K562 (cell line): Measurements from ENCODE around the gene TBATA. TPM values are rescaled to one million over a fixed set of nuclear protein-coding genes. Genes with fewer than 3 reads are reported as not detected.

ENCODE experiments used
- ATAC-seq: fragments of 200-7000 bp; cut with Tn5 transposase; 3 replicates; pipeline ENCODE4 v1.9.1; 2020; ENCODE audit warnings: moderate library complexity
- BruUV-seq: library from RNA; stranded (reverse); fragments of 400-500 nt; replicated peaks from 2 replicates; lab custom pipeline; 2021; lab: Mats Ljungman, UMichigan
- CTCF ChIA-PET: fragments of 300-600 bp; formaldehyde crosslinking; extraction: SDS; loops from one replicate; lab custom pipeline; 2021; ENCODE audit warnings: low intra/inter-chr PET ratio; lab: Yijun Ruan, JAX
- POLR2A ChIA-PET: fragments of 300-600, 350-650 bp; sonication (Branson Sonifier 250); formaldehyde crosslinking; extraction: SDS; loops from one replicate; lab custom pipeline; 2021; ENCODE audit warnings: antibody characterized with exemption, inconsistent platforms; lab: Yijun Ruan, JAX
- DNase-seq, 4 experiments: peaks; one replicate each; pipeline versions ENCODE4 v3.0.0 to v3.0.0-alpha.2; 2011 to 2018; ENCODE audit warnings: low spot score in 3 of 4, mixed read lengths in 3 of 4; ENCODE audit errors: extremely low read depth in 1 of 4
- FAIRE-seq: peaks from 2 replicates; lab custom pipeline; 2011; peaks lifted over from hg19 to GRCh38; lab: Jason Lieb, UNC
- H2AFZ ChIP-seq: 2 replicates; pipeline ENCODE4 v1.6.0; 2011; ENCODE audit warnings: low read depth, low read length, control low read depth, inconsistent platforms
- H3K27ac ChIP-seq: fragments of 200-600 bp; 3 replicates; pipeline ENCODE4 v1.8.0; 2011; ENCODE audit warnings: low read depth, mild to moderate bottlenecking, control low read depth, inconsistent platforms, low read length, moderate library complexity, mixed read lengths; ENCODE audit errors: extremely low read depth
- H3K27me3 ChIP-seq, 2 experiments: fragments of 300-600 bp in 1 of 2; 2 replicates in 1 of 2; 3 replicates in 1 of 2; pipeline versions ENCODE4 v1.6.0 to v1.8.0; 2011; ENCODE audit warnings: inconsistent platforms in 2 of 2, low read length in 2 of 2, mild to moderate bottlenecking in 1 of 2, mixed read lengths in 1 of 2, moderate library complexity in 1 of 2; ENCODE audit not compliant: control insufficient read depth in 2 of 2, insufficient read depth in 2 of 2
- H3K36me3 ChIP-seq: fragments of 300-600 bp; 3 replicates; pipeline ENCODE4 v1.8.0; 2011; ENCODE audit warnings: mild to moderate bottlenecking, low read length, inconsistent platforms; ENCODE audit not compliant: control insufficient read depth, insufficient read depth
- H3K4me1 ChIP-seq, 2 experiments: fragments of 200-600 bp in 1 of 2; replicated peaks in 1 of 2; 2 replicates in 1 of 2; 3 replicates in 1 of 2; pipeline versions ENCODE4 v1.5.1 to v1.8.0; 2011; ENCODE audit warnings: inconsistent platforms in 2 of 2, low read length in 2 of 2, mild to moderate bottlenecking in 1 of 2, mixed read lengths in 1 of 2, moderate library complexity in 1 of 2; ENCODE audit not compliant: control insufficient read depth in 2 of 2, insufficient read depth in 2 of 2
- H3K4me2 ChIP-seq: 2 replicates; pipeline ENCODE4 v1.6.1; 2011; ENCODE audit warnings: low read length, control low read depth, inconsistent platforms, mixed read lengths; ENCODE audit not compliant: insufficient read depth
- H3K4me3 ChIP-seq: fragments of 200-600 bp; sonication (generic), shearing (Covaris generic); 2 replicates; pipeline ENCODE4 v1.5.1; 2016; ENCODE audit warnings: control low read depth, inconsistent platforms
- H3K79me2 ChIP-seq: fragments of 200-600 bp; 3 replicates; pipeline ENCODE4 v1.8.0; 2011; ENCODE audit warnings: low read length, inconsistent platforms; ENCODE audit not compliant: control insufficient read depth, insufficient read depth
- H3K9ac ChIP-seq, 2 experiments: 2 replicates each; pipeline versions ENCODE4 v1.6.0 to v1.6.1; 2011; ENCODE audit warnings: low read depth in 2 of 2, low read length in 2 of 2, control low read depth in 1 of 2, inconsistent platforms in 1 of 2, mild to moderate bottlenecking in 1 of 2, mixed read lengths in 1 of 2; ENCODE audit not compliant: insufficient read depth in 1 of 2
- H3K9me1 ChIP-seq: one replicate; pipeline ENCODE4 v1.6.0; 2011; ENCODE audit warnings: inconsistent platforms, mild to moderate bottlenecking, low read length, moderate library complexity; ENCODE audit not compliant: control insufficient read depth, insufficient read depth
- H3K9me3 ChIP-seq: replicated peaks from 2 replicates; pipeline ENCODE4 v1.5.1; 2011; ENCODE audit warnings: low read depth, low read length, inconsistent platforms; ENCODE audit not compliant: control insufficient read depth, insufficient read depth
- H4K20me1 ChIP-seq: replicated peaks from 2 replicates; pipeline ENCODE4 v1.6.1; 2011; ENCODE audit warnings: low read length, inconsistent platforms, mixed read lengths; ENCODE audit not compliant: control insufficient read depth, insufficient read depth
- BRCA1 ChIP-seq, 2 experiments: fragments of 450-650 bp in 1 of 2; sonication (generic) in 1 of 2; formaldehyde crosslinking in 1 of 2; IDR thresholded peaks; 2 replicates each; pipeline versions ENCODE4 v1.5.0 to v1.6.1; 2017 to 2020; ENCODE audit warnings: mild to moderate bottlenecking in 1 of 2, missing genetic modification reagents in 1 of 2
- CREB3L1 ChIP-seq: fragments of 450-650 bp; IDR thresholded peaks from 2 replicates; pipeline ENCODE4 v1.6.1; 2014; ENCODE audit warnings: low read depth, mild to moderate bottlenecking, moderate library complexity, borderline replicate concordance
- FOXK2 ChIP-seq, 2 experiments: fragments of 450-650 bp; IDR thresholded peaks in 1 of 2; conservative IDR thresholded peaks in 1 of 2; 2 replicates each; pipeline ENCODE4 v1.6.1; 2016; ENCODE audit warnings: low read depth in 2 of 2, mild to moderate bottlenecking in 1 of 2
- FOXO4 ChIP-seq: fragments of 450-650 bp; formaldehyde crosslinking; IDR thresholded peaks from 2 replicates; pipeline ENCODE4 v1.4.0; 2020; ENCODE audit warnings: mild to moderate bottlenecking, moderate library complexity
- LEF1 ChIP-seq: fragments of 450-650 bp; IDR thresholded peaks from 2 replicates; pipeline ENCODE4 v1.6.1; 2016; ENCODE audit warnings: mild to moderate bottlenecking
- SRSF7 ChIP-seq: fragments of 200-400 bp; formaldehyde crosslinking; optimal IDR thresholded peaks from 2 replicates; pipeline ENCODE3; 2017; ENCODE audit warnings: mild to moderate bottlenecking, low read depth, low read length
- STAG1 ChIP-seq: sonication (generic); formaldehyde crosslinking; IDR thresholded peaks from 2 replicates; pipeline ENCODE4 v1.5.0; 2020; ENCODE audit warnings: missing genetic modification reagents, borderline replicate concordance
- TAF1 ChIP-seq: IDR thresholded peaks from 2 replicates; pipeline ENCODE4 v1.6.1; 2011; ENCODE audit warnings: mild to moderate bottlenecking, low read length, moderate library complexity; ENCODE audit not compliant: insufficient read depth, control insufficient read depth, severe bottlenecking; ENCODE audit errors: extremely low read depth
- ZNF449 ChIP-seq: fragments of 250-450 bp; sonication (Bioruptor Pico); IDR thresholded peaks from 2 replicates; pipeline ENCODE4 v1.8.0; 2022; ENCODE audit warnings: moderate library complexity, mild to moderate bottlenecking, inconsistent platforms
- WGBS: fragments of 100-300 bp; shearing (Covaris generic); methylation state at CpG from one replicate; pipeline ENCODE4 v1.1.6; 2016; ENCODE audit warnings: low coverage, mixed read lengths; ENCODE audit not compliant: insufficient coverage; ENCODE audit errors: missing lambda C conversion rate; 5-methylcytosine and 5-hydroxymethylcytosine counted together
- in situ Hi-C: fragments of 300-500 bp; cut with MboI; formaldehyde crosslinking; loops from 4 replicates; pipeline ENCODE4 v1.15.0; 2018; ENCODE audit warnings: inconsistent platforms, mixed read lengths
- intact Hi-C: fragments of 100-400 bp; cut with micrococcal nuclease; formaldehyde crosslinking; loops from 2 replicates; pipeline ENCODE4 v1.14.2; 2022
- polyA plus RNA-seq, 8 experiments: library from polyadenylated mRNA; depleted of rRNA in 4 of 8; stranded (reverse) in 5 of 8; unstranded in 3 of 8; fragments of >200 nt; fragmentation: Nextera tagmentation in 2 of 8; fragmentation: Illumina TruSeq in 1 of 8; extraction: Ambion mirVana in 2 of 8; extraction: Trizol in 1 of 8; gene quantifications; 2 replicates each; pipeline versions ENCODE4 v1.2.1 to v1.2.3, GENCODE V29; 2011 to 2014; ENCODE audit warnings: inconsistent platforms in 1 of 8, missing spikeins in 1 of 8
- total RNA-seq, 7 experiments: library from RNA; depleted of rRNA in 6 of 7; stranded (reverse); fragments of >200 nt in 6 of 7; fragmentation: Illumina TruSeq in 2 of 7; extraction: Trizol in 2 of 7; gene quantifications; 2 replicates each; pipeline versions ENCODE4 v1.2.1 to v1.2.3, GENCODE V29; 2011 to 2021; ENCODE audit warnings: low replicate concordance in 1 of 7

The TBATA gene
- total and polyA plus RNA-seq, 9 of the 15 experiments (the other 6 are each of a cell fraction or from before 2014, with no cell fraction given) = not detected

- H3K4me1 ChIP-seq = peaks cover 15 to 21% of the 10 kb centered on the region in 2 experiments
- POLR2A ChIA-PET = interaction anchor here (0.6 to 1.4 kb wide), 3 partner anchors 22 to 75 kb away, joined by 3 to 4 read pairs (median 4); no protein-coding TSS in a partner anchor
- no peak for DNase-seq
- H2AFZ ChIP-seq = no peak overlapping the region
- in situ Hi-C loops = loop anchor here (10.0 kb wide), 1 partner anchor 73 kb away; the partner anchor contains the start of gene PCBD1
- TF ChIP-seq BRCA1 (IDR thresholded peaks at IDR 0.05) (no peak), BRCA1 (CRISPR knock-in tag; IDR thresholded peaks at IDR 0.05) (no peak)
- TF ChIP-seq, all 486 proteins: peak for 0
- no peaks in the 10 kb centered on the region for H3K9me3 ChIP-seq
- no peak overlapping the region for H3K9ac ChIP-seq
- H3K9me1 ChIP-seq = no peaks in the 10 kb centered on the region
- no peak for ATAC-seq
- peaks cover 0 to 3% of the 10 kb centered on the region in 2 experiments; a peak in 2 of 5 replicates for H3K27me3 ChIP-seq
- intact Hi-C loops = no loop called here
- H3K27ac ChIP-seq = no peak overlapping the region
- CTCF ChIA-PET = no interaction called here
- WGBS = 20% methylated on average over 3 of the region's 3 CpGs
- 0 out of 2 replicates have a peak, but pooled peaks cover 3% of the 10 kb centered on the region for H4K20me1 ChIP-seq
- BruUV-seq = no TSS peak
- no peak overlapping the region for H3K4me2 ChIP-seq
- FAIRE-seq = no peak
- 0 out of 3 replicates have a peak, but pooled peaks cover 2% of the 10 kb centered on the region for H3K79me2 ChIP-seq
- H3K4me3 ChIP-seq = no peak overlapping the region
- H3K36me3 ChIP-seq = no peaks in the 10 kb centered on the region
Observed at GRCh38 chr10:70811881-70812280, 26.7 kb upstream of the TBATA start.

GRCh38 chr10:70810967-70811366 is 25.8 kb upstream of the TBATA start:
- CTCF ChIA-PET = no interaction called here
- WGBS = 0% methylated on average over 1 of the region's 1 CpG
- Histone ChIP-seq H3K27ac (no peak overlapping the region), H3K36me3 (no peaks in the 10 kb centered on the region), H3K4me3 (no peak overlapping the region), H4K20me1 (no peaks in the 10 kb centered on the region), H3K27me3 (peaks cover 0 to 3% of the 10 kb centered on the region in 2 experiments; a peak in 2 of 5 replicates), H3K9me1 (no peaks in the 10 kb centered on the region), H3K9ac (no peak overlapping the region), H3K4me1 (peaks cover 11 to 13% of the 10 kb centered on the region in 2 experiments; a peak in 3 of 5 replicates), H2AFZ (no peak overlapping the region), H3K79me2 (no peaks in the 10 kb centered on the region), H3K4me2 (no peak overlapping the region), H3K9me3 (no peaks in the 10 kb centered on the region)
- ATAC-seq (no peak), DNase-seq (no peak), FAIRE-seq (no peak)
- intact Hi-C loops (no loop called here), in situ Hi-C loops (loop anchor here (10.0 kb wide), 1 partner anchor 74 kb away; the partner anchor contains the start of gene PCBD1)
- no peak for TF ChIP-seq ZNF449 (CRISPR knock-in tag)
- TF ChIP-seq FOXO4 (CRISPR knock-in tag) = no peak
- no peak for TF ChIP-seq FOXK2 (conservative IDR thresholded peaks at IDR 0.05 in 1 of 2, IDR thresholded peaks at IDR 0.05 in 1 of 2; ENCODE audit: low read depth in 2 of 2)
- TF ChIP-seq LEF1 = no peak
- no peak for TF ChIP-seq STAG1
- TF ChIP-seq CREB3L1 = no peak
- no peak for TF ChIP-seq TAF1
- TF ChIP-seq SRSF7 = no peak
- POLR2A ChIA-PET = interaction anchor here (0.9 to 1.7 kb wide), 2 partner anchors 11 to 13 kb away, joined by 3 to 5 read pairs; no protein-coding TSS in a partner anchor
- BruUV-seq = no TSS peak
